RWPE1 (cell line): ENCODE results near the gene COX7A2.

Experiments
- CTCF ChIA-PET: fragments of 350-600 bp; sonication (Branson Sonifier 250); formaldehyde crosslinking; extraction: SDS; loops from one replicate; lab custom pipeline; 2021; lab: Yijun Ruan, JAX
- POLR2A ChIA-PET: fragments of 400-600 bp; formaldehyde crosslinking; extraction: SDS; loops from one replicate; lab custom pipeline; 2020; ENCODE audit warnings: antibody characterized with exemption; ENCODE audit not compliant: low non-redundant PET; lab: Yijun Ruan, JAX
- DNase-seq: peaks from one replicate; pipeline ENCODE4 v3.0.0; 2012; ENCODE audit warnings: low spot score
- H3K27ac ChIP-seq: fragments of 450-650 bp; 2 replicates; pipeline ENCODE4 v1.5.1; 2017
- CTCF ChIP-seq: fragments of 450-650 bp; conservative IDR thresholded peaks from 2 replicates; pipeline ENCODE4 v1.5.1; 2017; ENCODE audit warnings: low read depth, mild to moderate bottlenecking

The COX7A2 gene

DNA sequence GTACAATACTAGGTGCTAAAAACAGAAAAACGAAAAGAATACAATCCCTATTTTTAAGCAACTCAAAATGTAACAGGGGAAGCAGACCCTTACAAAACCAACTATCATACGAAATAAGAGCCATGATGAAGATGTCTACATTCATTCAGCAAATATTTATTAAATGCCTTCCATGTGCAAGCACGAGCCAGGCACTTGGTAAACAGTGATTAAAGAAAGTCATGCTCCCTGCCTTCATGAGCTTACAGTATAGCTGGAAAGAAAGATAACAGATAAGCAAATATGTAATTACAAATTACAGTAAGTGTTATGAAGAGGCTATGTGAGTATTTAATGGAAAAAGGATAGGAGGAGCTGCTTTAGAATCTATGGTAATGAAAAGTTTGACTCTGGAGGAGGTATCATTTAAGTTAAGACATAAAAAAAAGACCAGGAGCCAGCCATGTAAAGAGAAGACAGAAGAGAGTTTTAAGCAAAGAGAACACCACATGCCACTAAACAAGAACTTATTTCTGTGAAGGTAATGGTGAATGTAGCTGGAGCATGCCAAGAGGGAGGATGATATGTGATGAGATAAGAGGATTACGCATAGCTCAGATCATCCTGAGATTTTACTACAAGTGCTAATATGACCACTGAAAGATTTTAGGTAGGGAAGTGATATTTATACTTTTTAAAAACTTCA, 19.3 kb upstream of the COX7A2 start:
- no peak for DNase-seq
- TF ChIP-seq CTCF = no peak
- ChIA-PET CTCF (interaction anchor here (0.6 to 0.7 kb wide), 2 partner anchors 58 to 1145 kb away, joined by 3 read pairs; no protein-coding TSS in a partner anchor), POLR2A (no interaction called here)
- no peak overlapping the region for H3K27ac ChIP-seq

- no peak for TF ChIP-seq CTCF
- H3K27ac ChIP-seq = no peak overlapping the region
- DNase-seq = no peak
- ChIA-PET POLR2A (no interaction called here), CTCF (no interaction called here)
Observed at GRCh38 chr6:75261299-75261698, 17.7 kb upstream of the COX7A2 start.

- POLR2A ChIA-PET = no interaction called here
- H3K27ac ChIP-seq = no peak overlapping the region
- DNase-seq = no peak
- CTCF ChIA-PET = interaction anchor here (1.4 kb wide), 1 partner anchor 9 kb away, joined by 5 read pairs; no protein-coding TSS in a partner anchor
- no peak for TF ChIP-seq CTCF
Observed at GRCh38 chr6:75257343-75258087, 13.9 kb upstream of the COX7A2 start.

DNA sequence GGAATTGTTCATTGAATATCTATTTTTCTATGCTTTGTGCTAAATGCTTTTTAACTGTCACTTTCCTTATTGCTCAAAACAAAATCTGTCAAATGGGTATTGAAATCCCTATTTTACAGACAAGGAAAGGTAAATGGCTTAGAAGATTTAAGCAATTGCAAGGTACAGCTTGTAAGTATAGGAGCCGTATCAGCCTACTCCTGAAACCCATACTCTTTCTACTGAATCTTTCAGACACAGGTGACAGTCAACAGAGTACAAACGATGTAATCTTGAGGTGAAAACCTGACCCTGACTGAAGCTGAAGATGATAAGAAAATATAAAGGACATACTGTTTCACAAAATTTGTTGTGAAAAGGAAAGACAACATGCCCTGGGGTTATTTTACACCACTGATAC, 7.0 kb upstream of the COX7A2 start:
- no peak overlapping the region for H3K27ac ChIP-seq
- no peak for DNase-seq
- POLR2A ChIA-PET = no interaction called here
- CTCF ChIA-PET = no interaction called here
- no peak for TF ChIP-seq CTCF

GRCh38 chr6:75249837-75250236, 6.2 kb upstream of the COX7A2 start:
- DNase-seq = no peak
- ChIA-PET POLR2A (no interaction called here), CTCF (interaction anchor here (0.5 kb wide), 1 partner anchor 280 kb away, joined by 3 read pairs; no protein-coding TSS in a partner anchor)
- H3K27ac ChIP-seq = no peak overlapping the region
- TF ChIP-seq CTCF = no peak

GRCh38 chr6:75246386-75246785, 2.8 kb upstream of the COX7A2 start:
- POLR2A ChIA-PET = no interaction called here
- no peak overlapping the region for H3K27ac ChIP-seq
- no peak for TF ChIP-seq CTCF
- CTCF ChIA-PET = no interaction called here
- no peak for DNase-seq
